CD4-positive, alpha-beta T cell treated with Interleukin-15 for 4 hours (primary cell): Measurements from ENCODE around the gene STYXL1.

Experiments used
- DNase-seq: peaks from one replicate; pipeline ENCODE4 v3.0.0-alpha.2; 2020; ENCODE audit warnings: low spot score

The STYXL1 gene

DNA sequence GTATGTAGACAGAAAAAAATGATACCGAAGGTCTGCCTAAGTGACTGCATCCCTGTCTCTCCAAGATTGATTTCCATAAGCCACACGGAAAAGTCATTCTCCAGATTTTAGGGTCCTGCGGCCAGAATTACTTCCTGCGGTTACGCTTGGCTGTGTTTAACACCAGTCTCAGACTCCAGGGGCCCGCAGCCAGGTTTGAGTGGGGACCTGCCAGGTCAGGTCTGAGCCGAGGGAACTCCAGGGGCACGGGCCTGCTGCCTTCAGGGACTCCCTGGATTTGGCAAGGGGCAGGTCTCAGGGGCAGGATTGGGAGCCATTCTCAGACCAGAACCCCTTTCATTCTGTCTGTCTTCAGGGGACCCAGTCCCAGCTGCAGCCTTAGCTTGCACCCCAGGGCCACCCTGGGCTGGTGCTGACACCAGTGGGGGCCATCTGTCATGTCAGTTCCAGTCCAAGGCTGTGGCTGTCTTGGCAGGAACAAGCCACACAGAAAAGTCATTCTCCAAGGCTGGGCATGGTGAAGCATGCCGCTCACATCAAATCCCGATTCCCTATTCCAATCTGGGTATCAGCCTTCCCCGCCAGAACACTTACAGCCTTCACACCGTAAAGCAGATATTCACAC is 92.4 kb downstream of the STYXL1 start:
- DNase-seq = no peak

DNA sequence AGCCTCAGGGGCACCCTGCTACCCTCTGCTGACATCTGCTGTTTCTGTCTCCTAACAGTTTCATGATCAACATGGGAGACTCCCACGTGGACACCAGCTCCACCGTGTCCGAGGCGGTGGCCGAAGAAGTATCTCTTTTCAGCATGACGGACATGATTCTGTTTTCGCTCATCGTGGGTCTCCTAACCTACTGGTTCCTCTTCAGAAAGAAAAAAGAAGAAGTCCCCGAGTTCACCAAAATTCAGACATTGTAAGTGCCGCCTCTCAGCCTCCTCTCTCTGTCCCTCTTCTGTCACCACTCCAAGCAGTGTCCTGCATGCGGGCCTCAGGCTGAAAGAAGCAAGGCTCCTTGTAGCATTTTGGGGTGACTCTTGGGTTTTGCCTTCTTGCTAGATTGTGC is 93.9 kb downstream of the STYXL1 start:
- no peak for DNase-seq

DNA sequence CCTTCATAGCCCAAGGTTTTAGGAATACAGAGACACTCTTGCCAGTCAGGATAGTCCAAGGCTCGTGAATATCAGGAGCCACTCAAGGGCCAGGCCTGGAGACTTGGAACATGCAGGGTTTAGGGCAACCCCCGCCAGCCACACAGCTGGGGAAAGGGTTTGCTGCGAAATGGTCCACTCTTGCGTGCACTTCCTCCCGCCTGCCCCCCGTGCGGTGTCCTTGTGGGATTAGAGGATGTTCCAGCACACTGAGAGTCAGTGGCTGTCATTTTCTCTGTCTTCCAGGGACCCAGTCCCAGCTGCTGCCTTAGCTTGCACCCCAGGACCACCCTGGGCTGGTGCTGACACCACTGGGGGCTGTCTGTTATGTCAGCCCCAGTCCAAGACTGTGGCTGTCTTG is 94.4 kb downstream of the STYXL1 start:
- DNase-seq = no peak

DNA sequence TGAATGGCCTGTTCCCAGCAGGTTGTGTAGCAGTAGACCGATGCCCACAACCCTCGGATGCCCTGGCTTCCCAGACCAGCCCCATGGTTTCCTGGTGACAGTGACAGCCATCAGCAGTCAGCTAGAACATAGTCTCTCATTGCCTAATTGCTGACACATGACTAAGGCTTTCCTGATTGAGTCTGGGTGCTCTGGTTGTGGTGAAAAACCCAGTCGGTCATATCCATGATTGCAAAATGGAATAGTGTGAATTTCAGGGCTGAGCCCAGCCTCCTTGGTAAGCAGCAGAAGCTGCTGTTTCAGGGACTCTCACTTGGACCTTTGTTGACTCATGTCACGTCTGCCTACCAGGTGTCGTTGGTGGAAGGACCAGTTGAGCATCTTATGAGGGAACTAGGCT is 96.3 kb downstream of the STYXL1 start:
- no peak for DNase-seq

DNA sequence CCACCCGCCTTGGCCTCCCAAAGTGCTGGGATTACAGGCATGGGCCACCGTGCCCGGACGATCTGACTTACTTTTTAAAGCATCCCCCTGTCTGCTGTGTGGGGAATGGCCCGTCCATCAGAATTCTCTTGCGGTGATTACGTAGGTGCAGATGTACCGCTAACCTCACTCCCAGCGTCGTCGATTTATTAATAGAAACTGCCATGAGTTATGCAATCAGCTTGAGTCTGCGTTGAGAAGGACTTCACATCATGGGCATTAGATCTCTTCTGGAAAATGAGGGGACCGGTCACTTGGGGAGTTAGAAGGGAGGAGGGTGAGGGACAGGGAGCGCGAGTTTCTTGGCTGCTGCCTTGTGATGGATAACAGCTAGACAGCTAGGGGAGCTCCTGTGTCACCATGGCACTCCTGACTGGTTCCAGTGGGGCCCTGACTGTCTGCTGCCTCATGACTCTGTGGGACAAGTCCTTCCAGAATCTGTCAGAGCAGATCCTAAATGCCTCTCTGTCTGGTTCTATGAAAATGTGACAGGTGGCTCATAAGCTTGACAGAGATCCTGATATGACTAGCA is 97.6 kb downstream of the STYXL1 start:
- DNase-seq = no peak

DNA sequence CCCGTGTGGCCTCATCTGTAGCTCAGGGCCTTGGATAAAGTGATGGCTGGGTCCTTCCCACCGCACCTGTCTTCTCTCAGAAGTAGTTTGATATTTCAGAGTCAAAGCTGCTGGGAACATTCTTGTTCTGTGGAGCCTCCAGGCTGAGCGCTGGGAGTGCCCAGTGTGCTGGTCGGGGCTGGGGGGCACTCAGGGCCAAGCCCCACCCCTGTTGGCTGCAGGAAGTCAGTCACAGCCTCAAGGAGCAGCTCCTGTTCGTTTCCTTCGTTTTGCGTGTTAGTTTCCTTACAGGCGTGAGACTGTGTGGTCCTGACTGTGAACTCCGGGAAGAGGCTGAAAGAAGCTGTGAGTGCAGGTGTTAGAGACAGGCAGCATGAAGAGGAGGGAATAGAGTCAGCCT is 99.6 kb downstream of the STYXL1 start:
- no peak for DNase-seq
